GM12878 (cell line): Measurements from ENCODE around the gene UBTF. TPM values are rescaled to one million over a fixed set of nuclear protein-coding genes. Genes with fewer than 3 reads are reported as not detected.

Source experiments
- ATAC-seq: fragments of 200-7000 bp; cut with Tn5 transposase; 3 replicates; pipeline ENCODE4 v1.9.1; 2020; ENCODE audit warnings: mild to moderate bottlenecking, moderate library complexity
- BruUV-seq: library from RNA; stranded (reverse); fragments of 400-500 nt; replicated peaks from 2 replicates; lab custom pipeline; 2021; lab: Mats Ljungman, UMichigan
- CTCF ChIA-PET: fragments of 300-600 bp; sonication (Branson Sonifier 250); formaldehyde crosslinking; extraction: SDS; loops from one replicate; lab custom pipeline; 2021; ENCODE audit warnings: inconsistent platforms; lab: Yijun Ruan, JAX
- POLR2A ChIA-PET: fragments of 350-600 bp; formaldehyde crosslinking; extraction: SDS; loops from one replicate; lab custom pipeline; 2021; ENCODE audit warnings: inconsistent platforms; lab: Charles Lee
- RAD21 ChIA-PET: fragments of 300-600 bp; sonication (Branson Sonifier 250); formaldehyde crosslinking; loops from one replicate; lab custom pipeline; 2023; ENCODE audit warnings: antibody characterized with exemption; ENCODE audit not compliant: unreplicated experiment; lab: Charles Lee
- SMC1A ChIA-PET: fragments of 300-600 bp; sonication (Branson Sonifier 250); formaldehyde crosslinking; loops from one replicate; lab custom pipeline; 2023; ENCODE audit not compliant: unreplicated experiment, uncharacterized antibody; lab: Charles Lee
- DNase-seq: peaks from one replicate; pipeline ENCODE4 v3.0.0-alpha.2; 2011; ENCODE audit warnings: low read depth, low spot score
- FAIRE-seq: peaks from 3 replicates; lab custom pipeline; 2011; peaks lifted over from hg19 to GRCh38; lab: Jason Lieb, UNC
- H2AFZ ChIP-seq: 2 replicates; pipeline ENCODE4 v1.6.0; 2011; ENCODE audit warnings: low read depth, low read length, control low read depth; ENCODE audit not compliant: control insufficient read depth
- H3K27ac ChIP-seq: 2 replicates; pipeline ENCODE4 v1.5.1; 2011; ENCODE audit warnings: control low read depth; ENCODE audit not compliant: control insufficient read depth, insufficient read depth
- H3K27me3 ChIP-seq, 2 experiments: replicated peaks in 1 of 2; 2 replicates each; pipeline versions ENCODE4 v1.6.0 to v1.6.1; 2011; ENCODE audit warnings: low read length in 1 of 2; ENCODE audit not compliant: control insufficient read depth in 2 of 2, insufficient read depth in 2 of 2
- H3K36me3 ChIP-seq, 2 experiments: 2 replicates each; pipeline ENCODE4 v1.5.1; 2011; ENCODE audit warnings: low read length in 1 of 2; ENCODE audit not compliant: control insufficient read depth in 2 of 2, insufficient read depth in 2 of 2
- H3K4me1 ChIP-seq: 2 replicates; pipeline ENCODE4 v1.6.1; 2011; ENCODE audit warnings: mild to moderate bottlenecking, low read length, moderate library complexity, mixed read lengths; ENCODE audit not compliant: control insufficient read depth, insufficient read depth
- H3K4me2 ChIP-seq: 2 replicates; pipeline ENCODE4 v1.6.0; 2011; ENCODE audit warnings: control low read depth; ENCODE audit not compliant: control insufficient read depth, insufficient read depth
- H3K4me3 ChIP-seq: fragments of 200-600 bp; sonication (generic); 2 replicates; pipeline ENCODE4 v1.5.1; 2016
- H3K79me2 ChIP-seq: 2 replicates; pipeline ENCODE4 v1.6.0; 2011; ENCODE audit warnings: low read length; ENCODE audit not compliant: control insufficient read depth, insufficient read depth
- H3K9ac ChIP-seq: 2 replicates; pipeline ENCODE4 v1.8.0; 2011; ENCODE audit warnings: low read length, control low read depth, mixed read lengths; ENCODE audit not compliant: control insufficient read depth, insufficient read depth
- H3K9me3 ChIP-seq: replicated peaks from 3 replicates; pipeline ENCODE4 v1.5.1; 2011; ENCODE audit warnings: mild to moderate bottlenecking, low read length; ENCODE audit not compliant: control insufficient read depth, insufficient read depth
- H4K20me1 ChIP-seq: 2 replicates; pipeline ENCODE4 v1.6.0; 2011; ENCODE audit not compliant: control insufficient read depth, insufficient read depth
- CREM ChIP-seq: IDR thresholded peaks from 2 replicates; pipeline ENCODE4 v1.6.1; 2014; ENCODE audit warnings: antibody characterized with exemption, low read depth
- EGR1 ChIP-seq, 2 experiments: IDR thresholded peaks; 1 replicate in 1 of 2; 2 replicates in 1 of 2; pipeline ENCODE4 v1.6.1; 2011 to 2012; ENCODE audit warnings: low read depth in 2 of 2, low read length in 2 of 2, borderline replicate concordance in 1 of 2, mild to moderate bottlenecking in 1 of 2, moderate library complexity in 1 of 2
- JUNB ChIP-seq: IDR thresholded peaks from 2 replicates; pipeline ENCODE4 v1.6.1; 2016; ENCODE audit warnings: antibody characterized with exemption, mild to moderate bottlenecking
- NR2F1 ChIP-seq: fragments of 450-650 bp; conservative IDR thresholded peaks from 2 replicates; pipeline ENCODE4 v1.6.1; 2017; ENCODE audit warnings: mild to moderate bottlenecking
- POU2F2 ChIP-seq: IDR thresholded peaks from 3 replicates; pipeline ENCODE4 v1.6.1; 2011; ENCODE audit warnings: low read depth, mild to moderate bottlenecking, low read length, borderline replicate concordance
- TBL1XR1 ChIP-seq: IDR thresholded peaks from 2 replicates; pipeline ENCODE4 v1.6.1; 2012; ENCODE audit warnings: low read depth, low read length, improper control_type of control experiment
- WGBS: methylation state at CpG from one replicate; pipeline ENCODE4 v1.1.6; 2016; ENCODE audit warnings: low lambda C conversion rate; ENCODE audit not compliant: insufficient replicate concordance, insufficient coverage; ENCODE audit errors: missing lambda C conversion rate; 5-methylcytosine and 5-hydroxymethylcytosine counted together
- in situ Hi-C: fragments of 300-500 bp; cut with MboI; formaldehyde crosslinking; loops from 9 replicates; pipeline ENCODE4 v1.14.3; 2018; ENCODE audit warnings: mixed read lengths
- intact Hi-C: fragments of 100-400 bp; cut with micrococcal nuclease; formaldehyde crosslinking; loops from one replicate; pipeline ENCODE4 v1.14.2; 2022; ENCODE audit not compliant: unreplicated experiment
- polyA plus RNA-seq, 11 experiments: library from polyadenylated mRNA; depleted of rRNA in 4 of 11; unstranded in 6 of 11; stranded (reverse) in 5 of 11; fragments of >200 nt; fragmentation: Nextera tagmentation in 4 of 11; fragmentation: Illumina TruSeq in 1 of 11; extraction: Ambion mirVana in 4 of 11; extraction: Trizol in 1 of 11; gene quantifications; 1 replicate in 1 of 11; 2 replicates in 10 of 11; pipeline versions ENCODE4 v1.2.1 to v1.2.3, GENCODE V29; 2011 to 2016; ENCODE audit warnings: inconsistent platforms in 2 of 11, missing spikeins in 2 of 11, low read depth in 1 of 11
- total RNA-seq, 4 experiments: library from RNA; depleted of rRNA in 3 of 4; stranded (reverse); fragments of >200 nt in 3 of 4; fragmentation: Illumina TruSeq in 1 of 4; extraction: Trizol in 1 of 4; gene quantifications; 2 replicates each; pipeline versions ENCODE4 v1.2.1 to v1.2.3, GENCODE V29; 2013 to 2021
- TF ChIP-seq, protein P1 (sequence below): IDR thresholded peaks from 2 replicates; pipeline ENCODE4 v1.6.1; 2011; ENCODE audit warnings: mild to moderate bottlenecking, low read depth, low read length, moderate library complexity; ENCODE audit not compliant: insufficient replicate concordance

UBTF gene
- total and polyA plus RNA-seq, 10 of the 15 experiments (the other 5 are each of a cell fraction or from before 2014, with no cell fraction given): 2.2 to 124 (median 79.6) TPM

DNA sequence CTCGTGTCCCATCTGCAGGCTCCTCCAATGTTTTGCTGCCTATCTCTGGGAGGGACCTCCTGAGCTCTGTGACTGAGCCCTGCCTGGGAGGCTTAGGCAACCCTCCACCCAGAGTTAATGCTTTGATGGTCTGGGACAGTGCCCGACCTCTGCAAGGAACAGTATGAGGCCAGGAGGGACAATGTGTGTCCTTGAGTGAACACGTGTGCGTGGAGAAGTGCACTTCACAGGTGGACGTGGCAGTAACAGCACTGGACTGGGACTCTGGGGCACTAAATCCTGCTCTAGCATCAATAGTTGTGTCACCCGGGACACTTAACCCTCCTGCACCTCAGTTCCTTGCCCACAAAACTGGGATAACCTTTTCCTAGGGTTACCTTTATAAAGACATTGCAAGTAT, 4.6 kb downstream of the UBTF start:
- H3K27me3 ChIP-seq: no peaks in the 10 kb centered on the region
- 81% methylated on average over 6 of the region's 6 CpGs for WGBS
- in situ Hi-C loops (loop anchor here (25.0 kb wide), 1 partner anchor 297 kb away; the partner anchor contains the start of gene GPATCH8), intact Hi-C loops (loop anchor here (10.0 kb wide), 1 partner anchor 290 kb away; the partner anchor contains the start of gene GPATCH8)
- H3K9me3 ChIP-seq: no peaks in the 10 kb centered on the region
- H3K4me1 ChIP-seq: peaks cover 27% of the 10 kb centered on the region
- peaks cover 28 to 43% of the 10 kb centered on the region in 2 experiments for H3K36me3 ChIP-seq
- ChIA-PET POLR2A (interaction anchor here (0.5 kb wide), 2 partner anchors 30 to 288 kb away, joined by 3 to 5 read pairs; no protein-coding TSS in a partner anchor), RAD21 (no interaction called here), SMC1A (interaction anchor here (1.1 kb wide), 1 partner anchor 134 kb away, joined by 4 read pairs; no protein-coding TSS in a partner anchor), CTCF (interaction anchor here (0.8 to 3.9 kb wide), 3 partner anchors 13 to 131 kb away, joined by 3 to 43 read pairs (median 3); partner anchors contain the start of genes ATXN7L3 and GRN)
- H3K79me2 ChIP-seq: peaks cover 46% of the 10 kb centered on the region
- BruUV-seq: no TSS peak
- no peaks in the 10 kb centered on the region for H4K20me1 ChIP-seq
- FAIRE-seq (no peak), DNase-seq (no peak), ATAC-seq (no peak)
- H2AFZ ChIP-seq: no peak overlapping the region
- H3K9ac ChIP-seq: no peak overlapping the region
- no peak overlapping the region for H3K4me3 ChIP-seq
- TF ChIP-seq NR2F1 (no peak), POU2F2 (no peak), CREM (no peak), EGR1 (IDR thresholded peaks at IDR 0.05; ENCODE audit: borderline replicate concordance in 1 of 2, low read depth in 2 of 2, low read length in 2 of 2) (no peak)
- TF ChIP-seq, protein P1, sequence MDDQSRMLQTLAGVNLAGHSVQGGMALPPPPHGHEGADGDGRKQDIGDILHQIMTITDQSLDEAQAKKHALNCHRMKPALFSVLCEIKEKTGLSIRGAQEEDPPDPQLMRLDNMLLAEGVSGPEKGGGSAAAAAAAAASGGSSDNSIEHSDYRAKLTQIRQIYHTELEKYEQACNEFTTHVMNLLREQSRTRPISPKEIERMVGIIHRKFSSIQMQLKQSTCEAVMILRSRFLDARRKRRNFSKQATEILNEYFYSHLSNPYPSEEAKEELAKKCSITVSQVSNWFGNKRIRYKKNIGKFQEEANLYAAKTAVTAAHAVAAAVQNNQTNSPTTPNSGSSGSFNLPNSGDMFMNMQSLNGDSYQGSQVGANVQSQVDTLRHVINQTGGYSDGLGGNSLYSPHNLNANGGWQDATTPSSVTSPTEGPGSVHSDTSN: no peak
- H3K4me2 ChIP-seq: no peak overlapping the region
- H3K27ac ChIP-seq: no peak overlapping the region

GRCh38 chr17:44214230-44214494, 5.3 kb downstream of the UBTF start:
- BruUV-seq: no TSS peak
- POLR2A ChIA-PET: interaction anchor here (0.5 to 1.2 kb wide), 2 partner anchors 113 to 288 kb away, joined by 3 read pairs; no protein-coding TSS in a partner anchor
- H3K4me3 ChIP-seq: no peak overlapping the region
- intact Hi-C loops: loop anchor here (10.0 kb wide), 1 partner anchor 291 kb away; the partner anchor contains the start of gene GPATCH8
- H2AFZ ChIP-seq: no peak overlapping the region
- TF ChIP-seq TBL1XR1 (no peak), JUNB (no peak)
- TF ChIP-seq, all 136 proteins: peak for 0
- H3K4me1 ChIP-seq: peaks cover 34% of the 10 kb centered on the region
- H3K27me3 ChIP-seq: no peaks in the 10 kb centered on the region
- no peak overlapping the region for H3K4me2 ChIP-seq
- H3K9me3 ChIP-seq: no peaks in the 10 kb centered on the region
- in situ Hi-C loops: loop anchor here (25.0 kb wide), 1 partner anchor 298 kb away; the partner anchor contains the start of gene GPATCH8
- ATAC-seq (no peak), FAIRE-seq (no peak), DNase-seq (no peak)
- ChIA-PET CTCF (interaction anchor here (1.0 to 2.2 kb wide), 3 partner anchors 10 to 131 kb away, joined by 3 to 7 read pairs (median 4); partner anchors contain the start of gene GRN), SMC1A (no interaction called here), RAD21 (no interaction called here)
- H4K20me1 ChIP-seq: peaks cover 2% of the 10 kb centered on the region; the same call in 1 of the 2 replicates
- no peak overlapping the region for H3K27ac ChIP-seq
- peaks cover 46% of the 10 kb centered on the region for H3K79me2 ChIP-seq
- no peak overlapping the region for H3K9ac ChIP-seq
- H3K36me3 ChIP-seq: peaks cover 34 to 49% of the 10 kb centered on the region in 2 experiments
- WGBS: 96% methylated on average over 1 of the region's 1 CpG
